HepG2 (cell line): ENCODE data around the gene TMUB1.

Experiments
- HNRNPUL1 ChIP-seq: fragments of 200-400 bp; formaldehyde crosslinking; IDR thresholded peaks from 2 replicates; pipeline ENCODE4 v1.6.1; 2017; ENCODE audit warnings: low read depth, mild to moderate bottlenecking, low read length, moderate library complexity
- JUND ChIP-seq: sonication (generic); formaldehyde crosslinking; IDR thresholded peaks from 2 replicates; pipeline ENCODE4 v1.8.0; 2022; ENCODE audit warnings: mild to moderate bottlenecking, missing genetic modification reagents
- KDM5B ChIP-seq: sonication (generic); formaldehyde crosslinking; IDR thresholded peaks from 2 replicates; pipeline ENCODE4 v1.4.0; 2020; ENCODE audit warnings: missing genetic modification reagents, mild to moderate bottlenecking, borderline replicate concordance
- MBNL3 ChIP-seq: fragments of 250-450 bp; sonication (Bioruptor Pico); conservative IDR thresholded peaks from 2 replicates; pipeline ENCODE4 v1.8.0; 2022; ENCODE audit warnings: mild to moderate bottlenecking, inconsistent platforms
- POLR2A ChIP-seq, 2 experiments: IDR thresholded peaks; 2 replicates each; pipeline ENCODE4 v1.6.1; 2011; ENCODE audit warnings: low read depth in 2 of 2, low read length in 2 of 2, mild to moderate bottlenecking in 1 of 2, moderate library complexity in 1 of 2; ENCODE audit not compliant: insufficient read depth in 1 of 2
- SALL2 ChIP-seq: sonication (generic); formaldehyde crosslinking; IDR thresholded peaks from 2 replicates; pipeline ENCODE4 v1.8.1; 2023; ENCODE audit warnings: mild to moderate bottlenecking, missing genetic modification reagents, inconsistent platforms
- TF ChIP-seq, protein P1 (sequence below): sonication (generic); formaldehyde crosslinking; IDR thresholded peaks from 2 replicates; pipeline ENCODE4 v1.4.0; 2020; ENCODE audit warnings: mild to moderate bottlenecking, missing genetic modification reagents

DNA sequence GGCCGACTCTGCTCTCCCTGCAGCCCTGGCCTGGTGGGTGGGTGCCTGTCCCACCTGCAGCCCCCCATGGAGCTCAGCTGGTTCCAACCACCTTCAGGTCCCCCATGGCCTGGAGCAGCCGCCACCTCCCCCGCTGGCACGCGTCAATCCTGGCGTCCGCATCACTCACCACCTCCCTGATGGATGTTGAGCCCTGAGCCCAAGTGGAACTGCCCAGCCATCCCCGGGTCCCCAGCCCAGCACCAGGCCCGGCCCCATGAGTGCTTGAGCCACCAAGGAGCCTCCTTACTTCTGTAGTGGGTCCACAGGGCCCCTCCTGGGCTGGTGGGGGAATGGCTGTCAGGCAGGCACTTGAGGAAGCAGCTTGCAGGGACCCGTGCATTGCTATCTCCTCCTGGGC is 17.6 kb upstream of the TMUB1 start:
- no peak for TF ChIP-seq JUND (CRISPR knock-in tag)
- no peak for TF ChIP-seq SALL2 (CRISPR knock-in tag)
- TF ChIP-seq HNRNPUL1: no peak
- TF ChIP-seq POLR2A (IDR thresholded peaks at IDR 0.05; ENCODE audit: insufficient read depth in 1 of 2, low read depth in 2 of 2, low read length in 2 of 2): no peak
- no peak for TF ChIP-seq KDM5B (CRISPR knock-in tag)
- no peak for TF ChIP-seq MBNL3
- TF ChIP-seq, protein P1, sequence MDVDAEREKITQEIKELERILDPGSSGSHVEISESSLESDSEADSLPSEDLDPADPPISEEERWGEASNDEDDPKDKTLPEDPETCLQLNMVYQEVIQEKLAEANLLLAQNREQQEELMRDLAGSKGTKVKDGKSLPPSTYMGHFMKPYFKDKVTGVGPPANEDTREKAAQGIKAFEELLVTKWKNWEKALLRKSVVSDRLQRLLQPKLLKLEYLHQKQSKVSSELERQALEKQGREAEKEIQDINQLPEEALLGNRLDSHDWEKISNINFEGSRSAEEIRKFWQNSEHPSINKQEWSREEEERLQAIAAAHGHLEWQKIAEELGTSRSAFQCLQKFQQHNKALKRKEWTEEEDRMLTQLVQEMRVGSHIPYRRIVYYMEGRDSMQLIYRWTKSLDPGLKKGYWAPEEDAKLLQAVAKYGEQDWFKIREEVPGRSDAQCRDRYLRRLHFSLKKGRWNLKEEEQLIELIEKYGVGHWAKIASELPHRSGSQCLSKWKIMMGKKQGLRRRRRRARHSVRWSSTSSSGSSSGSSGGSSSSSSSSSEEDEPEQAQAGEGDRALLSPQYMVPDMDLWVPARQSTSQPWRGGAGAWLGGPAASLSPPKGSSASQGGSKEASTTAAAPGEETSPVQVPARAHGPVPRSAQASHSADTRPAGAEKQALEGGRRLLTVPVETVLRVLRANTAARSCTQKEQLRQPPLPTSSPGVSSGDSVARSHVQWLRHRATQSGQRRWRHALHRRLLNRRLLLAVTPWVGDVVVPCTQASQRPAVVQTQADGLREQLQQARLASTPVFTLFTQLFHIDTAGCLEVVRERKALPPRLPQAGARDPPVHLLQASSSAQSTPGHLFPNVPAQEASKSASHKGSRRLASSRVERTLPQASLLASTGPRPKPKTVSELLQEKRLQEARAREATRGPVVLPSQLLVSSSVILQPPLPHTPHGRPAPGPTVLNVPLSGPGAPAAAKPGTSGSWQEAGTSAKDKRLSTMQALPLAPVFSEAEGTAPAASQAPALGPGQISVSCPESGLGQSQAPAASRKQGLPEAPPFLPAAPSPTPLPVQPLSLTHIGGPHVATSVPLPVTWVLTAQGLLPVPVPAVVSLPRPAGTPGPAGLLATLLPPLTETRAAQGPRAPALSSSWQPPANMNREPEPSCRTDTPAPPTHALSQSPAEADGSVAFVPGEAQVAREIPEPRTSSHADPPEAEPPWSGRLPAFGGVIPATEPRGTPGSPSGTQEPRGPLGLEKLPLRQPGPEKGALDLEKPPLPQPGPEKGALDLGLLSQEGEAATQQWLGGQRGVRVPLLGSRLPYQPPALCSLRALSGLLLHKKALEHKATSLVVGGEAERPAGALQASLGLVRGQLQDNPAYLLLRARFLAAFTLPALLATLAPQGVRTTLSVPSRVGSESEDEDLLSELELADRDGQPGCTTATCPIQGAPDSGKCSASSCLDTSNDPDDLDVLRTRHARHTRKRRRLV: no peak
